MCF 10A (cell line): ENCODE data around the gene SERPINA4. TPM values are rescaled to one million over a fixed set of nuclear protein-coding genes. Genes with fewer than 3 reads are reported as not detected.

Source experiments
- BruUV-seq: library from RNA; stranded (reverse); fragments of 400-500 nt; replicated peaks from 2 replicates; lab custom pipeline; 2021; lab: Mats Ljungman, UMichigan
- CTCF ChIA-PET: fragments of 300-600 bp; sonication (Branson Sonifier 250); formaldehyde crosslinking; extraction: SDS; loops from one replicate; lab custom pipeline; 2021; ENCODE audit warnings: antibody characterized with exemption, inconsistent platforms; lab: Yijun Ruan, JAX
- POLR2A ChIA-PET: fragments of 300-600, 350-650 bp; sonication (Branson Sonifier 250); formaldehyde crosslinking; extraction: SDS; loops from one replicate; lab custom pipeline; 2020; ENCODE audit warnings: antibody characterized with exemption, inconsistent platforms; lab: Yijun Ruan, JAX
- DNase-seq: peaks from one replicate; pipeline ENCODE4 v3.0.0-alpha.2; 2018; ENCODE audit not compliant: unreplicated experiment
- H3K27ac Mint-ChIP-seq: one replicate; pipeline ENCODE4 v1.8.0; 2022; ENCODE audit warnings: mild to moderate bottlenecking, low read depth, mixed read lengths; ENCODE audit not compliant: unreplicated experiment
- H3K27me3 Mint-ChIP-seq: one replicate; pipeline ENCODE4 v1.8.0; 2022; ENCODE audit warnings: mixed read lengths; ENCODE audit not compliant: insufficient read depth, unreplicated experiment
- H3K36me3 Mint-ChIP-seq: one replicate; pipeline ENCODE4 v1.8.0; 2022; ENCODE audit warnings: mild to moderate bottlenecking, moderate library complexity, mixed read lengths; ENCODE audit not compliant: insufficient read depth, unreplicated experiment
- H3K4me1 Mint-ChIP-seq: one replicate; pipeline ENCODE4 v1.8.0; 2022; ENCODE audit warnings: mixed read lengths; ENCODE audit not compliant: insufficient read depth, unreplicated experiment
- H3K4me3 Mint-ChIP-seq: one replicate; pipeline ENCODE4 v1.8.0; 2022; ENCODE audit warnings: mild to moderate bottlenecking, moderate library complexity, mixed read lengths; ENCODE audit not compliant: unreplicated experiment
- H3K9me3 Mint-ChIP-seq: one replicate; pipeline ENCODE4 v1.8.0; 2022; ENCODE audit warnings: mixed read lengths; ENCODE audit not compliant: unreplicated experiment
- CTCF ChIP-seq: fragments of 200-600 bp; IDR thresholded peaks from one replicate; pipeline ENCODE4 v1.8.0; 2022; ENCODE audit warnings: antibody characterized with exemption, mild to moderate bottlenecking; ENCODE audit not compliant: unreplicated experiment
- intact Hi-C: fragments of 100-400 bp; cut with micrococcal nuclease; formaldehyde crosslinking; loops from 2 replicates; pipeline ENCODE4 v1.14.1; 2022
- total RNA-seq: library from RNA; stranded (reverse); gene quantifications from 2 replicates; pipeline ENCODE4 v1.2.3, GENCODE V29; 2022

SERPINA4 gene
- total RNA-seq, 1 experiment from 2014 or later: not detected

- CTCF ChIA-PET: interaction anchor here (0.8 to 4.8 kb wide), 2 partner anchors 24 to 28 kb away, joined by 3 to 31 read pairs; no protein-coding TSS in a partner anchor
- H3K27ac Mint-ChIP-seq: peak overlapping the region; percentile 4
- BruUV-seq: no TSS peak
Observed at GRCh38 chr14:94572637-94573303, 11.5 kb downstream of the SERPINA4 start.

GRCh38 chr14:94573475-94574277 lies 12.4 kb downstream of the SERPINA4 start:
- no peaks in the 10 kb centered on the region for H3K36me3 Mint-ChIP-seq
- no peak for DNase-seq
- CTCF ChIA-PET: interaction anchor here (0.5 to 4.8 kb wide), 4 partner anchors 12 to 26 kb away, joined by 3 to 31 read pairs (median 4); no protein-coding TSS in a partner anchor
- intact Hi-C loops: no loop called here
- TF ChIP-seq CTCF: no peak
- no peak overlapping the region for H3K4me3 Mint-ChIP-seq
- no peaks in the 10 kb centered on the region for H3K27me3 Mint-ChIP-seq
- peaks cover 8% of the 10 kb centered on the region for H3K4me1 Mint-ChIP-seq
- no peak overlapping the region for H3K27ac Mint-ChIP-seq
- no peaks in the 10 kb centered on the region for H3K9me3 Mint-ChIP-seq
- no TSS peak for BruUV-seq
- POLR2A ChIA-PET: no interaction called here

More at GRCh38 chr14:94572637-94573303, 11.5 kb downstream of the SERPINA4 start:
- DNase-seq: no peak
- Mint-ChIP-seq H3K9me3 (no peaks in the 10 kb centered on the region), H3K36me3 (no peaks in the 10 kb centered on the region), H3K4me1 (peaks cover 8% of the 10 kb centered on the region), H3K4me3 (no peak overlapping the region), H3K27me3 (no peaks in the 10 kb centered on the region)
- TF ChIP-seq CTCF: no peak
- intact Hi-C loops: no loop called here
- POLR2A ChIA-PET: interaction anchor here (0.5 kb wide), 1 partner anchor 28 kb away, joined by 4 read pairs; no protein-coding TSS in a partner anchor

- no peak for TF ChIP-seq CTCF
- DNase-seq: no peak
- H3K4me1 Mint-ChIP-seq: peaks cover 8% of the 10 kb centered on the region
Observed at GRCh38 chr14:94574336-94574735, 13.1 kb downstream of the SERPINA4 start.

More at GRCh38 chr14:94574336-94574735, 13.1 kb downstream of the SERPINA4 start:
- no peak overlapping the region for H3K27ac Mint-ChIP-seq
- H3K4me3 Mint-ChIP-seq: no peak overlapping the region
- no TSS peak for BruUV-seq
- intact Hi-C loops: no loop called here
- ChIA-PET CTCF (interaction anchor here (0.6 to 4.8 kb wide), 3 partner anchors 12 to 25 kb away, joined by 3 to 31 read pairs (median 4); no protein-coding TSS in a partner anchor), POLR2A (no interaction called here)
- no peaks in the 10 kb centered on the region for H3K36me3 Mint-ChIP-seq
- H3K9me3 Mint-ChIP-seq: no peaks in the 10 kb centered on the region
- no peaks in the 10 kb centered on the region for H3K27me3 Mint-ChIP-seq
